PC-3 (cell line): ENCODE results near the gene COLEC11. TPM values are rescaled to one million over a fixed set of nuclear protein-coding genes. Genes with fewer than 3 reads are reported as not detected.

Experiments
- ATAC-seq: fragments of 200-7000 bp; cut with Tn5 transposase; 2 replicates; pipeline ENCODE4 v1.9.1; 2020; ENCODE audit warnings: mild to moderate bottlenecking, moderate library complexity
- BruUV-seq: library from RNA; stranded (reverse); fragments of 400-500 nt; replicated peaks from 2 replicates; lab custom pipeline; 2021; lab: Mats Ljungman, UMichigan
- CTCF ChIA-PET: fragments of 300-600 bp; sonication (Branson Sonifier 250); formaldehyde crosslinking; loops from one replicate; lab custom pipeline; 2022; ENCODE audit warnings: antibody characterized with exemption; lab: Charles Lee
- POLR2A ChIA-PET: fragments of 300-600 bp; sonication (Branson Sonifier 250); formaldehyde crosslinking; loops from one replicate; lab custom pipeline; 2022; ENCODE audit warnings: antibody characterized with exemption; ENCODE audit not compliant: unreplicated experiment; lab: Charles Lee
- DNase-seq: peaks from one replicate; pipeline ENCODE4 v3.0.0-alpha.2; 2015
- H2AFZ ChIP-seq: fragments of 300-600 bp; sonication (generic); 2 replicates; pipeline ENCODE4 v1.6.0; 2016; ENCODE audit warnings: antibody characterized with exemption, low read length
- H3F3A ChIP-seq: fragments of 300-600 bp; sonication (generic); one replicate; pipeline ENCODE4 v1.6.0; 2017; ENCODE audit warnings: antibody characterized with exemption, low read length, control low read depth, mild to moderate bottlenecking; ENCODE audit not compliant: unreplicated experiment
- H3K27ac ChIP-seq: fragments of 300-600 bp; sonication (generic); 2 replicates; pipeline ENCODE4 v1.5.1; 2016; ENCODE audit warnings: mild to moderate bottlenecking, low read length
- H3K27me3 ChIP-seq: fragments of 300-600 bp; sonication (generic); 2 replicates; pipeline ENCODE4 v1.6.1; 2016; ENCODE audit warnings: low read length, mixed read lengths
- H3K36me3 ChIP-seq: fragments of 300-600 bp; sonication (generic); 2 replicates; pipeline ENCODE4 v1.6.1; 2016; ENCODE audit warnings: low read depth, mixed run types, low read length, mixed read lengths
- H3K4me1 ChIP-seq: fragments of 300-600 bp; sonication (generic); 2 replicates; pipeline ENCODE4 v1.5.1; 2016; ENCODE audit warnings: low read length; ENCODE audit not compliant: insufficient read depth
- H3K4me2 ChIP-seq: fragments of 300-600 bp; sonication (generic); 2 replicates; pipeline ENCODE4 v1.6.0; 2016; ENCODE audit warnings: low read length
- H3K4me3 ChIP-seq: fragments of 300-600 bp; sonication (generic); 2 replicates; pipeline ENCODE4 v1.5.1; 2016; ENCODE audit warnings: mild to moderate bottlenecking, low read length, mixed read lengths
- H3K79me2 ChIP-seq: fragments of 300-600 bp; sonication (generic); 2 replicates; pipeline ENCODE4 v1.6.1; 2017; ENCODE audit warnings: low read length, mixed read lengths
- H3K9ac ChIP-seq: fragments of 300-600 bp; sonication (generic); 2 replicates; pipeline ENCODE4 v1.6.0; 2016; ENCODE audit warnings: mild to moderate bottlenecking, low read length
- H3K9me2 ChIP-seq: fragments of 300-600 bp; sonication (generic); replicated peaks from 2 replicates; pipeline ENCODE4 v1.6.1; 2016; ENCODE audit warnings: mixed run types, low read length, mixed read lengths
- H3K9me3 ChIP-seq: fragments of 300-600 bp; sonication (generic); 2 replicates; pipeline ENCODE4 v1.6.1; 2016; ENCODE audit warnings: low read length, mixed read lengths
- H4K20me1 ChIP-seq: fragments of 300-600 bp; sonication (generic); 2 replicates; pipeline ENCODE4 v1.6.1; 2016; ENCODE audit warnings: low read length, mixed read lengths
- CTCF ChIP-seq: fragments of 300-600 bp; sonication (generic); conservative IDR thresholded peaks from 2 replicates; pipeline ENCODE4 v1.5.1; 2017; ENCODE audit warnings: antibody characterized with exemption, low read depth, mild to moderate bottlenecking, low read length
- EZH2 ChIP-seq: fragments of 300-600 bp; sonication (generic); IDR thresholded peaks from one replicate; pipeline ENCODE4 v1.6.1; 2017; ENCODE audit warnings: antibody characterized with exemption, mild to moderate bottlenecking, low read length; ENCODE audit not compliant: unreplicated experiment
- EZH2phosphoT487 ChIP-seq: fragments of 300-600 bp; sonication (generic); IDR thresholded peaks from 2 replicates; pipeline ENCODE4 v1.6.1; 2018; ENCODE audit warnings: mild to moderate bottlenecking, antibody characterized with exemption, low read length, borderline replicate concordance
- intact Hi-C: fragments of 100-400 bp; cut with micrococcal nuclease; formaldehyde crosslinking; loops from 2 replicates; pipeline ENCODE4 v1.9.0; 2023
- total RNA-seq: library from RNA; depleted of rRNA; stranded (reverse); fragments of >200 nt; gene quantifications from 2 replicates; pipeline ENCODE4 v1.2.3, GENCODE V29; 2014

COLEC11 gene
- total RNA-seq, 1 experiment from 2014 or later: 0.44 TPM

GRCh38 chr2:3677436-3677835, 82.5 kb downstream of the COLEC11 start:
- H3K4me2 ChIP-seq: no peak overlapping the region
- ChIA-PET CTCF (no interaction called here), POLR2A (no interaction called here)
- no peaks in the 10 kb centered on the region for H4K20me1 ChIP-seq
- no peak overlapping the region for H3K9ac ChIP-seq
- H3K9me2 ChIP-seq: no peaks in the 10 kb centered on the region
- no peaks in the 10 kb centered on the region for H3K4me1 ChIP-seq
- peaks cover 60% of the 10 kb centered on the region for H3K27me3 ChIP-seq
- TF ChIP-seq EZH2phosphoT487 (no peak), CTCF (no peak), EZH2 (no peak)
- H3F3A ChIP-seq: no peaks in the 10 kb centered on the region
- no peak overlapping the region for H3K4me3 ChIP-seq
- ATAC-seq (no peak), DNase-seq (no peak)
- intact Hi-C loops: no loop called here
- H3K79me2 ChIP-seq: no peaks in the 10 kb centered on the region
- H2AFZ ChIP-seq: no peak overlapping the region
- H3K9me3 ChIP-seq: no peaks in the 10 kb centered on the region
- no peak overlapping the region for H3K27ac ChIP-seq
- no peaks in the 10 kb centered on the region for H3K36me3 ChIP-seq
- no TSS peak for BruUV-seq

- no peak overlapping the region for H3K27ac ChIP-seq
- TF ChIP-seq CTCF (no peak), EZH2 (no peak), EZH2phosphoT487 (no peak)
- no TSS peak for BruUV-seq
- ChIA-PET POLR2A (no interaction called here), CTCF (no interaction called here)
- H3K4me1 ChIP-seq: no peaks in the 10 kb centered on the region
- H3K4me2 ChIP-seq: no peak overlapping the region
- no peaks in the 10 kb centered on the region for H3K36me3 ChIP-seq
- H3F3A ChIP-seq: no peaks in the 10 kb centered on the region
- no peak overlapping the region for H2AFZ ChIP-seq
- H3K4me3 ChIP-seq: no peak overlapping the region
- DNase-seq (no peak), ATAC-seq (no peak)
- H3K9me2 ChIP-seq: no peaks in the 10 kb centered on the region
- no peak overlapping the region for H3K9ac ChIP-seq
- no peaks in the 10 kb centered on the region for H3K79me2 ChIP-seq
- H3K9me3 ChIP-seq: no peaks in the 10 kb centered on the region
- no peaks in the 10 kb centered on the region for H4K20me1 ChIP-seq
- H3K27me3 ChIP-seq: peaks cover 60% of the 10 kb centered on the region
- intact Hi-C loops: no loop called here
These were observed 83.3 kb downstream of the COLEC11 start for GRCh38 chr2:3678212-3678611.

- intact Hi-C loops: no loop called here
- DNase-seq: no peak
- no peaks in the 10 kb centered on the region for H4K20me1 ChIP-seq
- H3K4me1 ChIP-seq: no peaks in the 10 kb centered on the region
- ATAC-seq: no peak
- H3K9me3 ChIP-seq: no peaks in the 10 kb centered on the region
- no peak for TF ChIP-seq EZH2
- TF ChIP-seq EZH2phosphoT487: no peak
- TF ChIP-seq CTCF: no peak
- H3K4me3 ChIP-seq: no peak overlapping the region
- BruUV-seq: no TSS peak
- no peak overlapping the region for H3K27ac ChIP-seq
- CTCF ChIA-PET: interaction anchor here (0.5 kb wide), 1 partner anchor 14 kb away, joined by 6 read pairs; no protein-coding TSS in a partner anchor
- no peaks in the 10 kb centered on the region for H3K36me3 ChIP-seq
- peaks cover 54% of the 10 kb centered on the region for H3K27me3 ChIP-seq
- H2AFZ ChIP-seq: no peak overlapping the region
- POLR2A ChIA-PET: no interaction called here
- H3K4me2 ChIP-seq: no peak overlapping the region
- H3K79me2 ChIP-seq: no peaks in the 10 kb centered on the region
- no peaks in the 10 kb centered on the region for H3K9me2 ChIP-seq
- no peaks in the 10 kb centered on the region for H3F3A ChIP-seq
- no peak overlapping the region for H3K9ac ChIP-seq
These were observed 84.3 kb downstream of the COLEC11 start for GRCh38 chr2:3679180-3679579.
